ENCODE results near the gene DIRAS1. TPM values are rescaled to one million over a fixed set of nuclear protein-coding genes. Genes with fewer than 3 reads are reported as not detected.

DIRAS1 gene
- total and polyA plus RNA-seq, 2 of the 4 experiments (the other 2 are of a cell fraction) = 1.4 to 10.3 TPM

DNA sequence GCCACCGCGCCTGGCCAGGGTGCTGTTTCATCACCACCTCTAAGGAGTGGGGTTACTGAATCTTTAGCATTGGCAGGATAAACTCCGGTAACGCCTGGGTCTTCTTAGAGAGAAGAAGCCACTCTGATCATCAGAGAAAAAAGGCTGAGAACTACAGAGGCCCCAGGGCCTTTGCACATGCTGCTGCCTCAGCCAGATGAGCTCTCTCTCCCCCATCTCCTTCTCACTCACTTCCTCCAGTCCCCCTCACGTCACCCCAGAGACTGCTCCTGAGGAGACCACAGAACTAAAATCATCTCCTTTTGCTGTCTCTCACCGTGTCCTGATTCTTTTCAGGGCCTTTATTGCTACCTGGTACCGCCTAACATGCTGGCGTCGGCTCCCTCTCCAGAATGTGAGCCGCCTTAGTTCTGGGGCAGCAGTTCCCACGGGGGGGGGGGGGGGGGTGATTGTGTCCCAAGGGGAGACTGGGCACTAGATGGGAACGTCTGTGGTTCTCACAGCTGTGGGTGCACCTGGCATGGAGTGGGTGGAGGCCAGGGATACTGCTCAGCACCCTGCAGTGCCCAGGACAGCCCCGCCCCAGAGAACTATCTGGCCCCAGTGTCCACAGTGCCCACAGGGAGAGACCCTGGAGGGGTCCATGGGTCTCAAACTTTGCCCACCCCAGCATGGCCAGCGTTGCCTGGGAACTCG, 5.1 kb upstream of the DIRAS1 start:
- DNase-seq (no peak), ATAC-seq (ENCODE audit: low read depth) (no peak)
- Histone ChIP-seq H2AK9ac (replicated peaks; ENCODE audit: low read depth, low read length, poor library complexity) (no peak overlapping the region), H3K18ac (ENCODE audit: low read depth, low read length) (no peak overlapping the region), H2AK5ac (ENCODE audit: low read depth, low read length) (no peak overlapping the region), H4K8ac (ENCODE audit: low read depth in 2 of 2, low read length in 2 of 2) (no peak overlapping the region), H3K56ac (ENCODE audit: extremely low read depth, insufficient read depth, low read length) (no peak overlapping the region), H3K4me1 (ENCODE audit: control insufficient read depth, insufficient read depth, low read length) (peaks cover 16% of the 10 kb centered on the region), H3K4ac (ENCODE audit: low read depth, low read length) (no peak overlapping the region), H3K23ac (ENCODE audit: low read depth, low read length) (no peak overlapping the region), H3K27me3 (ENCODE audit: control insufficient read depth, insufficient read depth, low read length) (peaks cover 14% of the 10 kb centered on the region), H2BK120ac (ENCODE audit: low read depth, low read length) (no peak overlapping the region), H3K9me1 (ENCODE audit: insufficient read depth, low read length) (peaks cover 7% of the 10 kb centered on the region; the same call in 1 of the 2 replicates), H3K14ac (replicated peaks; ENCODE audit: low read depth, low read length) (no peak overlapping the region), H4K91ac (ENCODE audit: insufficient read depth, low read depth, low read length) (no peak overlapping the region), H4K5ac (ENCODE audit: low read depth, low read length) (no peak overlapping the region), H2BK15ac (ENCODE audit: low read depth, low read length) (no peak overlapping the region), H3K9ac (ENCODE audit: low read depth, low read length) (no peak overlapping the region), H2AFZ (replicated peaks; ENCODE audit: low read length, poor library complexity) (no peak overlapping the region), H3K79me1 (ENCODE audit: low read depth in 1 of 2, low read length in 2 of 2) (peaks cover 0 to 6% of the 10 kb centered on the region in 2 experiments; a peak in 1 of 4 replicates), H3K4me2 (ENCODE audit: low read depth, low read length) (no peak overlapping the region), H2BK5ac (ENCODE audit: low read depth, low read length, poor library complexity, severe bottlenecking) (no peak overlapping the region), H3K27ac (ENCODE audit: insufficient read depth, low read length) (no peak overlapping the region), H2BK20ac (ENCODE audit: low read depth, low read length) (no peak overlapping the region), H3K36me3 (ENCODE audit: control insufficient read depth, insufficient read depth, low read length) (no peaks in the 10 kb centered on the region), H3K4me3 (ENCODE audit: insufficient read depth, low read depth, low read length) (no peak overlapping the region), H3K9me3 (ENCODE audit: control insufficient read depth, insufficient read depth, low read length) (no peaks in the 10 kb centered on the region), H4K20me1 (ENCODE audit: insufficient read depth, low read length) (no peaks in the 10 kb centered on the region; the same call in 1 of the 2 replicates)
- 85% methylated on average over 4 of the region's 15 CpGs; no CpG with 5 or more reads in 1 of the 2 experiments for WGBS, 2 experiments (ENCODE audit: extremely low coverage in 2 of 2, insufficient read length in 1 of 2)
- in situ Hi-C loops (cut with MboI; ENCODE audit: low sequenced_read_pairs) = no loop called here
- BruUV-seq (replicated peaks) = no TSS peak
- POLR2A ChIA-PET (ENCODE audit: unreplicated experiment) = no interaction called here
- intact Hi-C loops (cut with micrococcal nuclease) = no loop called here
- CTCF ChIA-PET = no interaction called here
- dilution Hi-C loops (cut with HindIII; ENCODE audit: low sequenced_read_pairs, unreplicated experiment) = no loop called here
- TF ChIP-seq CEBPB (IDR thresholded peaks at IDR 0.05; ENCODE audit: low read depth, low read length) (no peak), RCOR1 (IDR thresholded peaks at IDR 0.05; ENCODE audit: insufficient replicate concordance, low read length) (no peak), RAD21 (IDR thresholded peaks at IDR 0.05; ENCODE audit: low read length) (no peak)
